H1 (cell line): ENCODE data around the gene CRYAB. TPM values are rescaled to one million over a fixed set of nuclear protein-coding genes. Genes with fewer than 3 reads are reported as not detected.

Experiments
- SAP30 ChIP-seq: fragments of 300-600 bp; sonication (generic); IDR thresholded peaks from 2 replicates; pipeline ENCODE4 v1.7.1; 2012; ENCODE audit warnings: low read length, moderate library complexity, mild to moderate bottlenecking, inconsistent platforms; ENCODE audit not compliant: insufficient read depth, insufficient replicate concordance
- polyA plus RNA-seq, 7 experiments: library from polyadenylated mRNA; depleted of rRNA in 3 of 7; stranded (reverse) in 5 of 7; unstranded in 2 of 7; fragments of >200 nt in 5 of 7; fragments of 200-250 nt in 2 of 7; gene quantifications; 1 replicate in 5 of 7; 2 replicates in 1 of 7; 4 replicates in 1 of 7; pipeline versions ENCODE4 v1.2.1 to v1.2.3, GENCODE V29; 2011 to 2013; ENCODE audit warnings: missing spikeins in 2 of 7, mixed read lengths in 2 of 7
- total RNA-seq: library from RNA; stranded (reverse); fragmentation: NEBNext Ultra II Directional; extraction: Animal tissue kit (Norgen Biotek cat#: 25700); gene quantifications from 2 replicates; pipeline ENCODE4 v1.2.1, GENCODE V29; 2021

CRYAB gene
- total and polyA plus RNA-seq, 2 of the 8 experiments (the other 6 are each of a cell fraction or from before 2014, with no cell fraction given) = 1.9 to 2.0 TPM

DNA sequence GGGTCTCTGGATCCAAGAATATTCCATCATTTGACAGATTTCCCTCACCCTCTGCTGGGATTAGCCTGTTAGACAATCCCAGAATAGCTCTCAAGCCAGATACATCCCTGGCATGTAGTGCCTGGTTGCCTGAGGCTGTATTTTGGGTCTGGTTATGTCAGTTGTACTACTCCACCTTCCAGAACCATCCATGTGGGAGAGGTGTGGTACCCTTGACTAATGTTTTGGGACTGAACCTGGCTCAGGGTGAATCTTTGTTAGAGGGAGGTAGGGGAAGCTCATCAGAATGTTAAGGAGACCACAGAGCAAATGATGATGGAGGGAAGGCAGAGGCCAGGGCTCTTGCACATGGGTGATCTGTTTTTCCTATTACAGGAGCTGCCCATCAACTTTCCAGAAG is 12.4 kb upstream of the CRYAB start (continued):
- no peak for TF ChIP-seq SAP30
